Vagina (tissue), 2 donors: ENCODE results near the gene PRR20E.
"Not testable (repeated sequence)": the region's sequence is repeated elsewhere in the genome, so short reads cannot be mapped to it uniquely, and the experiment has no call there.

Source experiments
- POLR2A ChIP-seq, 2 donors: fragments of 450-650 bp; IDR thresholded peaks; one replicate each; pipeline ENCODE4 v1.6.1; 2017; ENCODE audit warnings: antibody characterized with exemption in 2 of 2, mild to moderate bottlenecking in 2 of 2, moderate library complexity in 2 of 2
- POLR2AphosphoS5 ChIP-seq, 2 donors: sonication (generic); formaldehyde crosslinking; IDR thresholded peaks; one replicate each; pipeline ENCODE4 v1.9.0; 2017; ENCODE audit warnings: antibody characterized with exemption in 2 of 2, mild to moderate bottlenecking in 2 of 2, low read depth in 1 of 2; ENCODE audit not compliant: insufficient read depth in 1 of 2
- TF ChIP-seq, protein P1 (sequence below), 3 experiments: fragments of 450-650 bp in 2 of 3; fragments of 200-600 bp in 1 of 3; sonication (generic) in 1 of 3; IDR thresholded peaks; one replicate each; pipeline ENCODE4 v1.5.1; 2017 to 2019; ENCODE audit warnings: antibody characterized with exemption in 3 of 3, mild to moderate bottlenecking in 2 of 3, moderate library complexity in 2 of 3

GRCh38 chr13:57160332-57160731 lies 6.7 kb upstream of the PRR20E start, which contains the start of gene PRR20D:
- TF ChIP-seq POLR2AphosphoS5 (IDR thresholded peaks at IDR 0.05; ENCODE audit: insufficient read depth in 1 of 2, low read depth in 1 of 2); POLR2A (IDR thresholded peaks at IDR 0.05): not testable (repeated sequence)
- TF ChIP-seq, protein P1, sequence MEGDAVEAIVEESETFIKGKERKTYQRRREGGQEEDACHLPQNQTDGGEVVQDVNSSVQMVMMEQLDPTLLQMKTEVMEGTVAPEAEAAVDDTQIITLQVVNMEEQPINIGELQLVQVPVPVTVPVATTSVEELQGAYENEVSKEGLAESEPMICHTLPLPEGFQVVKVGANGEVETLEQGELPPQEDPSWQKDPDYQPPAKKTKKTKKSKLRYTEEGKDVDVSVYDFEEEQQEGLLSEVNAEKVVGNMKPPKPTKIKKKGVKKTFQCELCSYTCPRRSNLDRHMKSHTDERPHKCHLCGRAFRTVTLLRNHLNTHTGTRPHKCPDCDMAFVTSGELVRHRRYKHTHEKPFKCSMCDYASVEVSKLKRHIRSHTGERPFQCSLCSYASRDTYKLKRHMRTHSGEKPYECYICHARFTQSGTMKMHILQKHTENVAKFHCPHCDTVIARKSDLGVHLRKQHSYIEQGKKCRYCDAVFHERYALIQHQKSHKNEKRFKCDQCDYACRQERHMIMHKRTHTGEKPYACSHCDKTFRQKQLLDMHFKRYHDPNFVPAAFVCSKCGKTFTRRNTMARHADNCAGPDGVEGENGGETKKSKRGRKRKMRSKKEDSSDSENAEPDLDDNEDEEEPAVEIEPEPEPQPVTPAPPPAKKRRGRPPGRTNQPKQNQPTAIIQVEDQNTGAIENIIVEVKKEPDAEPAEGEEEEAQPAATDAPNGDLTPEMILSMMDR (IDR thresholded peaks at IDR 0.05): not testable (repeated sequence)
